HG02943 (cell line): ENCODE data around the gene SLC16A4.

Experiments used
- ATAC-seq: cut with Tn5 transposase; IDR thresholded peaks from one replicate; pipeline ENCODE4 v1.9.1; 2021; ENCODE audit warnings: mild to moderate bottlenecking, low read depth, moderate library complexity; ENCODE audit not compliant: unreplicated experiment

Gene SLC16A4

DNA sequence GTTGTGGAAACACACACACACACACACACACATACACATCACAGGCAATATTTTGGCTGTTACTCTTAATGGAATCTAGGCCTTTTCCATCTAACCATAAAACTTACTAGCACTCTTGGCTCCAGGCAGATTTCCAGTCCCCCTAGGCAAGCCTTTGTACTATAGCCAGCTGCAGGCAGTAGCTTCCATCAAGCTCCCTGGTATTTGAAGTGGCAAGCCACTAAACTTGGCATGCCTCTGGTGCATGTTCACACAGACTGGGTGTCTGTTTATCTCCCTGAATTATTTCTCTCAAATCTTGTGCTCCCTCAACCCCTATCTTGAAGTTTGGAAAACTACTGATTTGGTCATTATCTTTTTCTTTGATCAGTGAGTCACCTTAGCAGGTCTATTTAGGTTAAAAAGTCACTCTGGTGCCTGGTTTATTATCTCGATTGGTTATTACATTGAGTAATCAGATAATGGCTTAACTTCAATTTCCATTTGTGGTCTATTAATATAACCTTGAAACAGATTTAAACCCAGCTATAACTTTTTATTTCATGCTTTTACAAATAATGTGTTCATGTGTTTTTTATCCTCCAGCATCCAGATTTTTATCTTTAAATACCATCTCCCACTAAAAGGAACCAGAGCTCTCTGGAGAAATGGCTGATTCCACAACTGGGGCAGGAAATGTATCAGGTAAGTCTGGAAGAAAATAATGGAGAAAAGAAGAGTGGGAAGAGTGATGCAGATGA is 54.4 kb downstream of the SLC16A4 start:
- ATAC-seq = no peak

DNA sequence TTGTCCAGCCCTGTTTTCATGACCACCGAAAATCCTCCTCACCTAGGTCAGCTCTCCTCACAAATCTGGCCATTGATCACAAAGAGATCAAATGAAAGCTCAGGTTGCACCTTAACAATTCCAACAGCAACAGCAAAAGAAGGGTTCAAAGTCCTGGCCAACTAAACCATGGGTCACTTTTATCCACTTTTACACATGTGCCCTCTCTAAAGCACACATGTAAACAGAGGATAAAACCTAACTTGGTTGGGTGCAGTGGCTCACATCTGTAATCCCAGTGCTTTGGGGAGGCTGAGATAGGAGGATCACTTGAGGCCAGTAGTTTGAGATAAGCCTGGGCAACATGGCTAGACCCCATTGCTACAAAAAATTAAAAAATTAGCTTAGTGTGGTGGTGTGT is 55.6 kb downstream of the SLC16A4 start:
- ATAC-seq = no peak

DNA sequence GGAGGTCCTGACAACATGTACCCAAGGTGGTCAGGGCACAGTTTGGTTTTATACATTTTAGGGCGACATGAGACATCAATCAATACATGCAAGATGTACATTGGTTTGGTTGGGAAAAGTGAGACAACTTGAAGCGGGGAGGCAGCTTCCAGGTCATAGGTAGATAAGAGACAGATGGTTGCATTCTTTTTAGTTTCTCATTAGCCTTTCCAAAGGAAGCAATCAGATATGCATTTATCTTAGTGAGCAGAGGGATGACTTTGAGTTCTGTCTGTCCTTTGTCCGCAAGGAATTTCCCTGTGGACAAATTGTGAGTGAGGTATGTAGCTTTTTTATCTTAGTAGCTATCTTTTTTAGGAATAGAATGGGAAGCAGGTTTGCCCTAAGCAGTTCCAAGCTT is 62.1 kb downstream of the SLC16A4 start:
- ATAC-seq = no peak

DNA sequence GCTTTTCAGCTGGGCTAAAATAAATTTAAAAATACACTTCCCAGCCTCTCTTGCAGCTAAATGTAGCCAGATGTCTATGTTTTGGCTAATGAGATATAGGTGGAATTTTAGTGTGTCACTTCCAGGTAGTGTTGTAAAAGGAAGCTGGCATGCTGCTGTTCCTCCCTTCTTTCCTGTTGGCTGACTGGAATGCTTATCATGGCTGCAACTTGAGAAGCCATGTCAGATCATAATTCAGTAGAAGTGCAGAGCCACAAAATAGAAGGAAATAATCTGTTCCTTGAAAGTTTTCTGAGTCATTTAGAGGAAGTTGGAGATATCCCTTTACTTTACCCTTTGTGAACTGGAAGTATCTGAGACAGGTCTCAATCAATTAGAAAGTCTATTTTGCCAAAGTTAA is 62.6 kb downstream of the SLC16A4 start:
- no peak for ATAC-seq

DNA sequence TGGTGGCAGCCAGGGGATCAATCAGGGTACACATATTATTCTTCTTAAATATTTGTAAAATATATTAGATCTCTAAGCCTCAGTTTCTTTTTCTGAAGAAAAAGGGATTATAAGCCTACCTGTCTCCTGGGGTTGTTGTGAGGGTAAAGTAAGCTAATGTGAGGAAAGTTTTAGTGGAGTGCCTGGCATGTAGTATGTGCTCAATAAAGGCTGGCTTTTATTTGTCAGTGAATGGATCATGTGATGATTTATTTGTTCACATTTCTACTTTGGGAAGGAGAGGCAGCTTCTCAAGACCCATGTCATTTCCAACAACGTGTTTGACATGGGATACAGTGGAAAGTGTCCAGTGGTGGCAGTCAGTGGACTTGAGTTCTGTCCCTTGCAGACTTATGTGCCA is 64.0 kb downstream of the SLC16A4 start:
- ATAC-seq = no peak

DNA sequence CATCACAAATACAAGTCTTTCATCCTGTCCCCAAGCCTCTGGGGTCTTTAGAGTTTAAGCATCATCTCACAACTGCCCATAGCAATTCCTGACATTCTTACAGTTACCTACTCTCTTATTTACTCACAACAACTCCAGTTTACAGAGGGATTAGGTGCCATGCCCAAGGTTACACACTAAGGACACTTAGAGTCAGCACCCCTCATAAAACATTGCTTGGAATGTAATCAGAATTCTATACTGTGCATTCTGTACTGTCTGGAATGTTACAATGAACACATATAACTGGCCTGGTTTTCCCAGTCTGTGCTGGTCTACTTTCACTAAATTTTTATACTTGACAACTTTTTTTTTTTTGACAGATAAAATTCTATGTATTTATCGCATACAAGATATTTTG is 66.2 kb downstream of the SLC16A4 start:
- ATAC-seq = no peak

DNA sequence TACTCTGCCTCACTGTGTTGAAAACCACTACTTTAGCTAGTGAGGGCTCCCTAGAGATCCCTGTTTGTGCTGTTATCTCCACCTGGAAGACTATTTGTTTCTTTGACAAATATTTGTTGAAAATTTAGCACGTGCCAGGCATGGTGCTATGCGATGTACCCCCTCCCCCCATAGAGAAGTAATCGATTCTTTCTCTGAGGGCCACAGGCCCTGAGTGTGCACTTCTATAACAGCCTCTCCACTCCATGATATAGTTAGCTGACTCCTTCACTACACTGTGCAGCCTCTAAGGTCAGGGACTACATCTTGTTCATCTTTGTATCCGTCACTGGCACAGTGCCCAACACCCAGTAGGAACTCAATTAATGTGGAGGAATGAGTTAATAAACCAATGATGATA is 69.0 kb downstream of the SLC16A4 start:
- ATAC-seq = no peak

DNA sequence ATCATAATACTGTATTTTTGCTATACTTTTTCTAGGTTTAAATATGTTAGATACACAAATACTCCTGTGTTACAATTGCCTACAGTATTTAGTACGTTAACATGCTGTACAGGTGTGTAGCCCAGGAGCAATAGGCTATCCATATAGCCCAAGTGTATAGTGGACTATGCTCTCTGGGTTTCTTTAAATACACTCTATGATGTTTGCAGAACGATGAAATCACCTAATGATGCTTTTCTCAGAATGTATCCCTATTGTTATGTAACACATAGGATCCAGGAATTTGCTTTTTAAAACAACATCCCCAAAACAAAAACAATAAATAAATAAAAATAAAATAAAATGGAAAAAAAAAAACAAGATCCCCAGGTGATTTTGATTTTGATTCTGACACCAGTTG is 69.8 kb downstream of the SLC16A4 start:
- ATAC-seq = no peak

DNA sequence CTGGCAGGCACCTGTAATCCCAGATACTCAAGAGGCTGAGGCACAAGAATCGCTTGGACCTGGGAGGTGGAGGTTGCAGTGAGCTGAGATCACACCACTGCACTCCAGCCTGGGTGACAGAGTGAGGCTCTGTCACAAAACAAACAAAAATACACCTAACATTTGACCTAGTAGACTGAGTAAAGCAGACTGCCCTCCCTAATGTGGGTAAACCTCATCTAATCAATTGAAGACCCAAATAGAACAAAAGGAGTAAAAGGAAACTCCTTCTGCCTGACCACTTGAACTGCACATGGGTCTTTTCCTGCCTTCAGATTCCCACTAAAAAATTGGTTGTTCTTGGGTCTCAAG is 70.7 kb downstream of the SLC16A4 start:
- ATAC-seq = no peak

DNA sequence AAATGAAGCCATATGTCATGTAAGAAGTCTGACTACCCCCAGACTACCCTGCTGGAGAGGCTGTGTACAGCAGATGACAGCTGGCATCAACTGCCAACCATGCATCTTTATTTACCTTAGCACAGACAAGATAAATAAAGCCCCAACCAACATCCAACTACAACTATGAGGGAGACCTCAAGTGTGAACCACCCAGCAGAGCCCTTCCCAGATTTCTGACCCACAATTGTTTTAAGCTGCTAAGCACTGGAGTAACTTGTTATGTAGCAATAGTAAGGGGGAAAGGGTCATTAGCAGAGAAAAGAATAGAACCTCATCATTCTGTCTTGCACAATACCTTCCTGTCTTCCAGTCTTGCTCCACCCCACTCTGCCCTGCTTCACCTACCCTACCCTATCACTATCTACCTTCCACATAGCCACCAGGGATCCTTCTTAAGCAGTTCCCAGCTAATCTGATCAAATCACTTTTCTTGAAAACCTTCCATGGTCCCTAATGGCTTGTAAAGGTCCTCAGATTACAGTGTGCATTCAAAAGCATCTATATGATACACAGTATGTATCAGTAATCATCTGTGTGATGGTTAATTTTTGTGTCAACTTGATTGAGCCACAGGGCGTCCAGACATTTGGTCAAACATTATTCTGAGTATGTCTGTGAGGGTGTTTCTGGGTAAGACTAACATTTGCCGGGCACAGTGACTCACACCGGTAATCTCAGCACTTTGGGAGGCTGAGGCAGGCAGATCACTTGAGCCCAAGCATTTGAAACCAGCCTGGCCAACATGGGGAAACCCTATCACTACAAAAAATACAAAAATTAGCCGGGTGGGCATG is 71.3 kb downstream of the SLC16A4 start:
- ATAC-seq = no peak

DNA sequence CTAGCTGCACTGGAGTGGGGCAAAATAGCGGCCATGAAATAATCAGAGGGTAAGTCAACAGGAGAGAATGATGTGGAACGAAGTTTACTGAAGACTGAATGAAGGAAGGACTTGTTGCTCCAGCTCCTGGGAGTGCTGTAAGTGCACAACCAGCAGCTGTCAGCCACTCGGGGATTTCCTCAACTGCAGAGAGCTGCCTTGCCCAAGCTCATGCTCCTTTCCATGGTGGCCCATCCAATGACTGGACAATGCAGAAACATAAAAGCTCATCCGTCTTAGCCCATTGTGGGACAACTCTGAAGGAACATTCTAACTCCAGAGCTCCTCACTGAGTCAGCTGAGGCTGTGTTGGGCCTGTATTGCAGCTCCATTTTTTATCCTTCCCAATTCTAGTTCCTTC is 72.8 kb downstream of the SLC16A4 start:
- no peak for ATAC-seq

DNA sequence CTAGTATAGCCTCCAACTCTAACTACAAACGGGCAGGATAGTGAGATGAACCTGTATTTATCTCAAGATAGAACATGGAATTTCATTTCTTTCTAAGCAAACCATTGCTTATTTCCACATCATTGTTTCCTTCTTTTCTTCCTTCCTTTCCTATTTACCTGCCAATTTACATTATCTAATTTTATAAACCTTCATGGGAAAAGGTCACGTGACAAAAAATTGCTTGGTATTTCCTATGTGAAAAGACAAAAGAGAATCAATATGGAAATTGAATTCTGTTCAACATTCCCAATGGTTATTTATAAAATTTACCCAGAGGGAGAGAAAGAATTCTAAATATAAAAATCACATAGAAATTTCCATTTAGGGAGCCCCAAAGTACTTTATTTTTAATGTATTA is 74.1 kb downstream of the SLC16A4 start:
- no peak for ATAC-seq
